Cardiac muscle cell (in vitro differentiated cells and primary cell): ENCODE results near the gene CATSPERD. TPM values are rescaled to one million over a fixed set of nuclear protein-coding genes. Genes with fewer than 3 reads are reported as not detected.

ENCODE experiments used
- DNase-seq, 2 donors: peaks; one replicate each; pipeline versions ENCODE4 v3.0.0 to v3.0.0-alpha.2; 2010 to 2017; ENCODE audit warnings: low read depth in 1 of 2, low spot score in 1 of 2
- H3K27ac ChIP-seq: fragments of 200-600 bp; sonication (generic); 2 replicates; pipeline ENCODE4 v1.5.1; 2016
- H3K27me3 ChIP-seq: fragments of 200-600 bp; sonication (generic); 2 replicates; pipeline ENCODE4 v1.6.0; 2016; ENCODE audit warnings: control low read depth
- H3K36me3 ChIP-seq: fragments of 200-600 bp; sonication (generic); 2 replicates; pipeline ENCODE4 v1.5.1; 2016; ENCODE audit warnings: control low read depth
- H3K4me1 ChIP-seq: fragments of 200-600 bp; sonication (generic); 2 replicates; pipeline ENCODE4 v1.8.1; 2017; ENCODE audit warnings: low read depth, mild to moderate bottlenecking, mixed run types
- H3K4me3 ChIP-seq: fragments of 200-600 bp; sonication (generic); 2 replicates; pipeline ENCODE4 v1.5.1; 2016; ENCODE audit warnings: mild to moderate bottlenecking
- H3K9me3 ChIP-seq: fragments of 200-600 bp; sonication (generic); 2 replicates; pipeline ENCODE4 v1.5.1; 2017; ENCODE audit warnings: low read depth, mild to moderate bottlenecking, control low read depth
- polyA plus RNA-seq: library from polyadenylated mRNA; unstranded; fragments of >200 nt; fragmentation: Nextera tagmentation; extraction: Ambion mirVana; gene quantifications from 2 replicates; pipeline ENCODE4 v1.2.1, GENCODE V29; 2016
- total RNA-seq: library from RNA; depleted of rRNA; stranded (reverse); fragments of >200 nt; gene quantifications from 2 replicates; pipeline ENCODE4 v1.2.3, GENCODE V29; 2016
- TF ChIP-seq, protein P1 (sequence below): IDR thresholded peaks from 2 replicates; pipeline ENCODE4 v1.5.1; 2012; ENCODE audit warnings: low read depth, mild to moderate bottlenecking, low read length

The CATSPERD gene
- total and polyA plus RNA-seq, 2 experiments from 2014 or later = not detected

DNA sequence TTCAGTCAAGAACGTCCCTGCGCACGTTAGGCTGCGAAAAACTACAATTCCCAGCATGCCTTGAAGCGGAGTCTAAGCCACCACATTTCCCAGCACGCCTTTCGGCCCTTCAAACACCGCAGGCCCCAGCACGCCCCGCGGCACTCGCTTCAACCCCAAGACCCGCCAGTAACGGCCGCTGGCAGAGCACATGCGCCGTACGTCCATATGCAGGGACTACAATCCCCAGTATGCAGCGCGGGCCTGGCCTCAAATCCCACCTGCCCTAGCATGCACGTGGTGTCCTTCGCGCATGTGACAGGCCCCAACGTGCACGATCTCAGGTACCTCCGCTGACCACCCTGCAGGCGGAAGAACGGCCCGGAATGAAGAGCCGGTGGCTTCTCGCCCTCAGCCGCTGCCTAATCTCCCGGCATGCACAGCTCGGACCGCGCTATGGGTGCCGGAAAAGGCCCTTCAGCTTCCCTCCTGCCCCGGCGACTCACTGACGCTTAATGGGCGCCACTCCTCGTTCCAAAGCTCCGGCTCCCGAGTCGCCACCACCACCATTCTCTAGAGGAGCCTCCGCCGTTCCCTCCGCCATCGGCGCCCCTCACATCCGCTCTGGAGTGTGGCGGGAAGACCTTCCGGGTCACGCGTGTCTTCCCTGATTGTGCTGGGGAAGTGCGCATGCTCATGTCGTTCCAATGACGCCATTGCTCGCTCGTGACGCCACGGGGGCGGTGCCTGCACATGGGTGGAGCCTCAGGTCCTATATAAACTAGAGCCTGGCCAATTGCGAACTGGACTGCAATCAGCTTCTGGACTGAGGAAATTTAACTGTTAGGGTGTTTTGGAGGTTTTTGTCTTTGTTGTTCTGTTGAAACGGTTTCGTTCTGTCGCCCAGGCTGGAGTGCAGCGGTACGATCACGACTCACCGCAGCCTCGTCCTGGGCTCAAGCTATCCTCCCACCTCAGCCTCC, 70.4 kb downstream of the CATSPERD start, which contains the start of gene DUS3L:
TSS of gene DUS3L (minus strand) at position 605 of the 962 bp plus-strand sequence. CDS start at position 583, 22 bp downstream.
- peak; percentile 99 for DNase-seq
- Histone ChIP-seq H3K27ac (peak within 1 kb of the TSS; percentile 96), H3K4me1 (no peaks in the 10 kb centered on the region), H3K27me3 (no peaks in the 10 kb centered on the region), H3K36me3 (peaks cover 16% of the 10 kb centered on the region), H3K9me3 (no peaks in the 10 kb centered on the region), H3K4me3 (peak within 1 kb of the TSS; percentile 56)
- TF ChIP-seq, protein P1, sequence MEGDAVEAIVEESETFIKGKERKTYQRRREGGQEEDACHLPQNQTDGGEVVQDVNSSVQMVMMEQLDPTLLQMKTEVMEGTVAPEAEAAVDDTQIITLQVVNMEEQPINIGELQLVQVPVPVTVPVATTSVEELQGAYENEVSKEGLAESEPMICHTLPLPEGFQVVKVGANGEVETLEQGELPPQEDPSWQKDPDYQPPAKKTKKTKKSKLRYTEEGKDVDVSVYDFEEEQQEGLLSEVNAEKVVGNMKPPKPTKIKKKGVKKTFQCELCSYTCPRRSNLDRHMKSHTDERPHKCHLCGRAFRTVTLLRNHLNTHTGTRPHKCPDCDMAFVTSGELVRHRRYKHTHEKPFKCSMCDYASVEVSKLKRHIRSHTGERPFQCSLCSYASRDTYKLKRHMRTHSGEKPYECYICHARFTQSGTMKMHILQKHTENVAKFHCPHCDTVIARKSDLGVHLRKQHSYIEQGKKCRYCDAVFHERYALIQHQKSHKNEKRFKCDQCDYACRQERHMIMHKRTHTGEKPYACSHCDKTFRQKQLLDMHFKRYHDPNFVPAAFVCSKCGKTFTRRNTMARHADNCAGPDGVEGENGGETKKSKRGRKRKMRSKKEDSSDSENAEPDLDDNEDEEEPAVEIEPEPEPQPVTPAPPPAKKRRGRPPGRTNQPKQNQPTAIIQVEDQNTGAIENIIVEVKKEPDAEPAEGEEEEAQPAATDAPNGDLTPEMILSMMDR = no peak

GRCh38 chr19:5792224-5792623, 71.8 kb downstream of the CATSPERD start:
- Histone ChIP-seq H3K4me1 (no peaks in the 10 kb centered on the region), H3K27me3 (no peaks in the 10 kb centered on the region), H3K9me3 (no peaks in the 10 kb centered on the region), H3K4me3 (no peak overlapping the region), H3K36me3 (peaks cover 12% of the 10 kb centered on the region), H3K27ac (no peak overlapping the region)
- TF ChIP-seq, protein P1 = no peak
- no peak for DNase-seq

DNA sequence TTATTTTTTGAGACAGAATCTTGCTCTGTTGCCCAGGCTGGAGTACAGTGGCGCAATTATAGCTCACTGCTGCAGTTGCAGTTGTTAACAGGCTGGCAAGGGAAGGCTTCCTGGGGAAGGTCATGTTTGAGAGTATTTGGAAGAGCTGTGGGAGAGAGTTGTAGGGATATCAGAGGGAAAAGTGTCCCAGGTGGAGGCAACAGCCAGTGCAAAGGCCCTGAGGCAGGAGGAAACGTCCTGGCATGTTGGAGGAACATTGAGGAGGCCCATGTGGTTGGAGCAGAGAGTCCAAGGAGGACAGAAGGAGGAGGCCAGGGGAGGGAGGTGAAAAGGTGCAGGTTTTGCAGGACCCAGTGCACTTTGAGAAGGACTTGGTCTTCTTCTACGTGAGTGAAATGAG, 72.8 kb downstream of the CATSPERD start:
- H3K27me3 ChIP-seq = no peaks in the 10 kb centered on the region
- TF ChIP-seq, protein P1 = no peak
- no peak for DNase-seq
- H3K4me3 ChIP-seq = no peak overlapping the region
- no peaks in the 10 kb centered on the region for H3K9me3 ChIP-seq
- peaks cover 8% of the 10 kb centered on the region for H3K36me3 ChIP-seq
- no peak overlapping the region for H3K27ac ChIP-seq
- H3K4me1 ChIP-seq = no peaks in the 10 kb centered on the region

- Histone ChIP-seq H3K4me3 (no peak overlapping the region), H3K4me1 (no peaks in the 10 kb centered on the region), H3K27ac (no peak overlapping the region), H3K9me3 (no peaks in the 10 kb centered on the region), H3K36me3 (no peaks in the 10 kb centered on the region), H3K27me3 (no peaks in the 10 kb centered on the region)
- DNase-seq = no peak
- TF ChIP-seq, protein P1 = no peak
Measured at GRCh38 chr19:5795382-5795919, 75.0 kb downstream of the CATSPERD start.

- no peak overlapping the region for H3K27ac ChIP-seq
- no peak for DNase-seq
- no peak overlapping the region for H3K4me3 ChIP-seq
- no peaks in the 10 kb centered on the region for H3K4me1 ChIP-seq
- no peaks in the 10 kb centered on the region for H3K27me3 ChIP-seq
- H3K36me3 ChIP-seq = no peaks in the 10 kb centered on the region
- TF ChIP-seq, protein P1 = no peak
- no peaks in the 10 kb centered on the region for H3K9me3 ChIP-seq
Measured at GRCh38 chr19:5798244-5798643, 77.8 kb downstream of the CATSPERD start.
